Measurements from ENCODE around the gene DDOST.
"Not testable (repeated sequence)": the region's sequence is repeated elsewhere in the genome, so short reads cannot be mapped to it uniquely, and the experiment has no call there.

The DDOST gene

DNA sequence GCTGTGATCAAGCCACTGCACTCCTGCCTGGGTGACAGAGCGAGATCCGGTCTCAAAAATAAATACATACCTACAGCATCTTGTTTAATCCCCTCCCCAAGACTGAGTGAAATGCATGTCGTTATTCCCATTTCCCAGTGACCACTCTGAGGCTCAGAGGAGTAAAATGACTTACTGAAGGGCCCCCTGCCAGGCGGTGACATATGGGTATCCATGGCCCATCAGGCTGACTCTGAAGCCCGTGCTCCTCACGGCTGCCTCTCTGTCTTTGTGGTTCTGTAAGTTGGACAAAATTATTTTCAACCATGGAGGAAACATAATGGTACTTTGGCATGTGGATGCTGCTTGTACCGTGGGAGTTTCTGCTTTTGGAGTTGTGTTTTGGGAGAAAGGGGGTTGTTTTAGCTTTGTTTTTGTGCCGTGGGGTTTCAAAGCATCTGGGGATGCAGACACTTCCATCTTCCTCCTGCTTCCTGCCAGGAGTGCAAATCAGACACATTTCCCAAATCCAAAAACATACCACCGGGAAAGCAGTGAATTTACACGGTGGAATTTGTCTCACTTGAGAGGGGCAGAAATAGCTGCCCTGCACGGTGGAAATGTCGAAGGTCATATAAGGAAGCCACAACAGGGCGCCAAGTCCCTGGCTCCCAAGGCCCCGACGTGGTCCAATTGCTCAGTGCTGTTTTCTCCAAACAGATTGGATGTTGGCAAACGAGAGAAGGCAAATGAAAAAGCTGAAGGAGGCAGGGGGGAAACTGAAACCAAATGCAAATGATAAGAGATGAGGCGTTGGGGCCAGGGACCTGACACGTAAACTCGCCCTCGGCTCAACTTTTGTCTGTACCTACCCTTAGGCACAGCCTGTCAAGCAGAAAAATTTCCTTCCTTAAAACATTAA is 45.0 kb downstream of the DDOST start:
- H3K4me1 ChIP-seq (ENCODE audit: control insufficient read depth, insufficient read depth, low read length): peaks cover 11% of the 10 kb centered on the region
- no peaks in the 10 kb centered on the region for H3K9me3 ChIP-seq (ENCODE audit: control insufficient read depth, insufficient read depth, low read length)
- H3K36me3 ChIP-seq (ENCODE audit: control insufficient read depth, insufficient read depth, low read length): no peaks in the 10 kb centered on the region
- no peak overlapping the region for H3K4me3 ChIP-seq (ENCODE audit: low read depth, low read length)
- H3K27me3 ChIP-seq (ENCODE audit: control insufficient read depth, insufficient read depth, low read length): no peaks in the 10 kb centered on the region
- H3K9ac ChIP-seq (ENCODE audit: low read depth, low read length): no peak overlapping the region

- Histone ChIP-seq H3K4me3 (ENCODE audit: low read depth, low read length) (no peak overlapping the region), H3K9me3 (ENCODE audit: control insufficient read depth, insufficient read depth, low read length) (no peaks in the 10 kb centered on the region), H3K9ac (ENCODE audit: low read depth, low read length) (no peak overlapping the region), H3K27me3 (ENCODE audit: control insufficient read depth, insufficient read depth, low read length) (no peaks in the 10 kb centered on the region), H3K36me3 (ENCODE audit: control insufficient read depth, insufficient read depth, low read length) (no peaks in the 10 kb centered on the region), H3K4me1 (ENCODE audit: control insufficient read depth, insufficient read depth, low read length) (peaks cover 14% of the 10 kb centered on the region)
These were observed 47.0 kb downstream of the DDOST start for GRCh38 chr1:20614131-20614579.

GRCh38 chr1:20612221-20612746 is 48.9 kb downstream of the DDOST start:
- H3K36me3 ChIP-seq (ENCODE audit: control insufficient read depth, insufficient read depth, low read length): no peaks in the 10 kb centered on the region
- H3K9me3 ChIP-seq (ENCODE audit: control insufficient read depth, insufficient read depth, low read length): no peaks in the 10 kb centered on the region
- no peaks in the 10 kb centered on the region for H3K27me3 ChIP-seq (ENCODE audit: control insufficient read depth, insufficient read depth, low read length)
- H3K4me1 ChIP-seq (ENCODE audit: control insufficient read depth, insufficient read depth, low read length): peaks cover 14% of the 10 kb centered on the region
- no peak overlapping the region for H3K9ac ChIP-seq (ENCODE audit: low read depth, low read length)
- no peak overlapping the region for H3K4me3 ChIP-seq (ENCODE audit: low read depth, low read length)

DNA sequence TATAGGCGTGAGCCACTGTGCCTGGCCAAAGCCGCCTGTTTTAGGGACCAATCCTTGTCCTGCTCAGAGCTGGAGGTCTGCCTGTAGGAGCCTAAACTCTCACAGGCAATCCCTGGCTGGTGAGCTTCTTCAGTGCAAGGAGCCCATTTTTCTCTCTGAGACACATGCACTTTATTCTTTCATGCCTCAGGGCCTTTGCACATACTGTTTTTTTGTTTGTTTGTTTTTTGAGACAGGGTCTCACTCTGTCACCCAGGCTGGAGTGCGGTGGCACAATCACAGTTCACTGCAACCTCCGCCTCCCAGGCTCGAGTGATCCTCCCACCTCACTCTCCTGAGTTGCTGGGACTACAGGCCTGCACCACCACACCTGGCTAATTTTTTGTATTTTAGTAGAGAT is 49.5 kb downstream of the DDOST start:
- Histone ChIP-seq H3K9me3 (ENCODE audit: control insufficient read depth, insufficient read depth, low read length) (no peaks in the 10 kb centered on the region), H3K4me1 (ENCODE audit: control insufficient read depth, insufficient read depth, low read length) (peaks cover 14% of the 10 kb centered on the region), H3K36me3 (ENCODE audit: control insufficient read depth, insufficient read depth, low read length) (no peaks in the 10 kb centered on the region), H3K9ac (ENCODE audit: low read depth, low read length) (no peak overlapping the region), H3K4me3 (ENCODE audit: low read depth, low read length) (no peak overlapping the region), H3K27me3 (ENCODE audit: control insufficient read depth, insufficient read depth, low read length) (no peaks in the 10 kb centered on the region)

- Histone ChIP-seq H3K36me3 (ENCODE audit: control insufficient read depth, insufficient read depth, low read length) (no peaks in the 10 kb centered on the region), H3K4me1 (ENCODE audit: control insufficient read depth, insufficient read depth, low read length) (peaks cover 10% of the 10 kb centered on the region), H3K4me3 (ENCODE audit: low read depth, low read length) (no peak overlapping the region), H3K27me3 (ENCODE audit: control insufficient read depth, insufficient read depth, low read length) (no peaks in the 10 kb centered on the region), H3K9me3 (ENCODE audit: control insufficient read depth, insufficient read depth, low read length) (no peaks in the 10 kb centered on the region), H3K9ac (ENCODE audit: low read depth, low read length) (no peak overlapping the region)
These were observed 50.2 kb downstream of the DDOST start for GRCh38 chr1:20610970-20611369.

DNA sequence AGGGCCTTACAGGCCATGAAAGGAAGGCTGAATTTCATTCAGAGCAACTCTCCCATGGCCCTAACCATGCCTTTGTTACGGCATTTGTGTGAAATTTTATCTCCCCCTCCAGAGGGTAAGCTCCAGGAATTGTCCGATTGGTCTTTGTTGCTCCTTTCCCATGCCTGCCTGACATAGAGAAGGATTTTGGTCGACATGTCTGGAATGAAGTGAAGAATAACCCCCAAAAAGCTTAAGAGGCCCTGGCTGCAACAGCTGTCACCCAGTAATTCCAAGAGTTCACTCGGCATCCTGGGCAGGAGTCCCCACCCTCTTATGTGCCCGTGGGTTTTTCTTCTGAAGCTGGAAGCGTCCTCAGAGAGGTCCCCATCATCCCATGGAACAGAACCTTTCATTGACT is 51.6 kb downstream of the DDOST start:
- Histone ChIP-seq H3K36me3 (ENCODE audit: control insufficient read depth, insufficient read depth, low read length) (no peaks in the 10 kb centered on the region), H3K4me1 (ENCODE audit: control insufficient read depth, insufficient read depth, low read length) (peaks cover 10% of the 10 kb centered on the region), H3K9ac (ENCODE audit: low read depth, low read length) (no peak overlapping the region), H3K4me3 (ENCODE audit: low read depth, low read length) (no peak overlapping the region), H3K27me3 (ENCODE audit: control insufficient read depth, insufficient read depth, low read length) (no peaks in the 10 kb centered on the region), H3K9me3 (ENCODE audit: control insufficient read depth, insufficient read depth, low read length) (no peaks in the 10 kb centered on the region)

DNA sequence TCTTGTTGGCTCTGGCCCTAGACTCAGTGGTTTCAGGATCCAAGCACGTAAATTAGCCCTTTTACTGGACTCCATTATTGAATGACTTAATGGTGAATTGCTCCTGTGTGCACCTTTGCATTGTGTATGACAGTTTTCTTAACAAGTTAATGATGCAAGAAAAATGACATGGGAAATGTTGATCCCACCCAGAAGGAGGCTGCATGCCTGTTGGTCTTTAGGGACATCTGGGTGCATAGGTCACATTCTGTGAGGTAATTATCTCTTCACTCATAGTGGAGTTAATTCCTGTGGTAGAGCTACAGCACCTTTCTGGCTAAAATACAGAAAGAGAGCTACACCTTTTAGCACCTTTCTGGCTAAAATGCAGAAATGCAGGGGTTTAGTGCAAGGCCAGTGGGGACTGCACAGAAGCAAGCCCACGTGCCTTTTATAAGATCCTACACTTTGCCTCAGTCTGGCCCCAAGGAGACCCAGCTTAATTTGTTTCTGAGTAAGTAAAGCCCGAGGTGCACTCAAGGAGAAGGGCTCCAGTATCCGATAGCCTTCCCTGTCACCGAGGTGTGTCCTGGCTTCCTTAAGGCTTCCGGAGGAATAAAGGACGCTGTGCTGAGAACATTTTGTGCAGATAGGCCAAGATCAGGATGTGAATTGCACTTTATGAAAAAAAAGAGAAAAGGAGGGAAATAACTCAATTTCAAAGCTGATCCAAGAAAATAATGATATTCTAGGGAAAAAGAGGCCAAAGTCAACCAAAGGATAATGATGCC is 54.2 kb downstream of the DDOST start:
- H3K36me3 ChIP-seq (ENCODE audit: control insufficient read depth, insufficient read depth, low read length); H3K4me1 ChIP-seq (ENCODE audit: control insufficient read depth, insufficient read depth, low read length); H3K9me3 ChIP-seq (ENCODE audit: control insufficient read depth, insufficient read depth, low read length); H3K4me3 ChIP-seq (ENCODE audit: low read depth, low read length); H3K27me3 ChIP-seq (ENCODE audit: control insufficient read depth, insufficient read depth, low read length); H3K9ac ChIP-seq (ENCODE audit: low read depth, low read length): not testable (repeated sequence)

- Histone ChIP-seq H3K27me3 (ENCODE audit: control insufficient read depth, insufficient read depth, low read length) (no peaks in the 10 kb centered on the region), H3K9ac (ENCODE audit: low read depth, low read length) (no peak overlapping the region), H3K36me3 (ENCODE audit: control insufficient read depth, insufficient read depth, low read length) (no peaks in the 10 kb centered on the region), H3K4me3 (ENCODE audit: low read depth, low read length) (no peak overlapping the region), H3K9me3 (ENCODE audit: control insufficient read depth, insufficient read depth, low read length) (no peaks in the 10 kb centered on the region), H3K4me1 (ENCODE audit: control insufficient read depth, insufficient read depth, low read length) (peaks cover 3% of the 10 kb centered on the region)
These were observed 56.5 kb downstream of the DDOST start for GRCh38 chr1:20604678-20605077.

DNA sequence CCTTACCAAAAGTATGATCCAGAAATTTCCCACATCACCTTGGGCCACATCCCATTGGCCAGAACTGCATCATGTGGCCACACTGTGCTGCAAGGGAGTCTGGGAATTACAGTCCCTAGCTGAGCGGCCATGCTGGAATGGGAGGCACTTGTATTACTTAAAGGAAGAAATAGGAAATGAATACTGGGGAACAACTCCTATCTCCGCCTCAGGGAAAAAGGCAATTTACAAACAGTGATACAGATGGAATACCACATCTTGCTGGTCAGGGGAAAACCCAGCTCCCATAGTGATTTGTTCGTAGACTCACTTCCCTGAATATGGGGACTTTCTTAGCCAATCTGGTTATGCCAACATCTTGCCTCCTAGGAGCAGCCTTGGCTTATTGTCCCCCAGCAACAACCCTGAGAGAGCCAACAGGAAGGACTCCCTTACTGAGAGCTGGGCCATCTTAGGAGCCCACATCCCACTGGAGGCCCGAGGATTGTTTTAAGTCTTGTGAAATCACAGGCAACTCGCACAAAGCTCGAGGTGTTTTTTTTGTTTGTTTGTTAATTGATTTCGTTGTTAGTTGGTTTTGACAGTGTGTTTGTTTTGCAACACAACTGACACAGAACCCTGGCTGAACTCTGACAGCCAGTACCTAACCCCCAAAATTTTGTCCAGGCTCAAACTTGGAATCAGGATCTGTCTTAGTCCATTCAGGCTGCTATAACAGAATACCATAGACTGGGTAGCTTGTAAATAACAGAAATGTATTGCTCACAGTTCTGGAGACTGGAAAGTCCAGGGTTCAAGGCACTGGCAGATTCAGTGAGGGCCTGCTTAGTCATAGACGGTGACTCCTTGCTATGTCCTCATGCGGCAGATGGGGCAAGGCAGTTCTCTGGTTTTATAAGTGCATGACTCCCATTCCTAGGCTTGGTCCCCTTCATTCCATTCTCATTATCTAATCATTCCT is 57.4 kb downstream of the DDOST start:
- Histone ChIP-seq H3K36me3 (ENCODE audit: control insufficient read depth, insufficient read depth, low read length) (no peaks in the 10 kb centered on the region), H3K9ac (ENCODE audit: low read depth, low read length) (no peak overlapping the region)

DNA sequence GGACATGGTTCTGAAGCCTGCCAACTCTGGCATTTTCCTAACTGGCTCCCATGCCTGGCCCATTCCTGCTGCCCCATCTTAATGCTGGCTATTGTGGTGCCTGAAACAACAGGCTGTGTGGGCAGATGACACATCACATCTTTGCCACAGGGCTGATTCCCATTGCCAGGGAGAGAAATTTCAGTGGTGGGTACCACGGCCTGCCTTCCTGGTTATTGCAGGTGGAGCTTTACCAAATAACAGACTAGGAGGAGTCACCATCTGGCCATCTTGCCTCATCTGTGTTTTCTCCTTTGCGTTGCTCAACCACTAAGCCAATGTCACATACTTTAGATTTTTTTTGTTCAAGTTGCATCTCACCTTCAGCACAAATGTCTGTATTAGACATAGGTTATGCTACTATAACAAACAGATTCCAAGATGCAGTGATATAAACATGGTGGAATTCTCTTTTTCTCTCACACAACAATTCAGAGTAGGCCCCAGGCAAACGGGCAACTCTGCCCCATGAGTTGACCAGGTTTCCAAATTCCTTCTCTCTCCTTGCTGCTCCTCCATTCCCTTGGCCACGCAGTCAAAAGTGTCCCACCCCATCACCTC is 58.2 kb downstream of the DDOST start:
- H3K9me3 ChIP-seq (ENCODE audit: control insufficient read depth, insufficient read depth, low read length): no peaks in the 10 kb centered on the region
- H3K27me3 ChIP-seq (ENCODE audit: control insufficient read depth, insufficient read depth, low read length): no peaks in the 10 kb centered on the region
- H3K36me3 ChIP-seq (ENCODE audit: control insufficient read depth, insufficient read depth, low read length): no peaks in the 10 kb centered on the region
- H3K9ac ChIP-seq (ENCODE audit: low read depth, low read length): no peak overlapping the region
- no peaks in the 10 kb centered on the region for H3K4me1 ChIP-seq (ENCODE audit: control insufficient read depth, insufficient read depth, low read length)
- H3K4me3 ChIP-seq (ENCODE audit: low read depth, low read length): no peak overlapping the region

More for the DNA sequence above, 57.4 kb downstream of the DDOST start:
- no peak overlapping the region for H3K4me3 ChIP-seq (ENCODE audit: low read depth, low read length)
- no peaks in the 10 kb centered on the region for H3K9me3 ChIP-seq (ENCODE audit: control insufficient read depth, insufficient read depth, low read length)
- no peaks in the 10 kb centered on the region for H3K27me3 ChIP-seq (ENCODE audit: control insufficient read depth, insufficient read depth, low read length)
- no peaks in the 10 kb centered on the region for H3K4me1 ChIP-seq (ENCODE audit: control insufficient read depth, insufficient read depth, low read length)
